ENCODE measurements around the gene RRAD.

DNA sequence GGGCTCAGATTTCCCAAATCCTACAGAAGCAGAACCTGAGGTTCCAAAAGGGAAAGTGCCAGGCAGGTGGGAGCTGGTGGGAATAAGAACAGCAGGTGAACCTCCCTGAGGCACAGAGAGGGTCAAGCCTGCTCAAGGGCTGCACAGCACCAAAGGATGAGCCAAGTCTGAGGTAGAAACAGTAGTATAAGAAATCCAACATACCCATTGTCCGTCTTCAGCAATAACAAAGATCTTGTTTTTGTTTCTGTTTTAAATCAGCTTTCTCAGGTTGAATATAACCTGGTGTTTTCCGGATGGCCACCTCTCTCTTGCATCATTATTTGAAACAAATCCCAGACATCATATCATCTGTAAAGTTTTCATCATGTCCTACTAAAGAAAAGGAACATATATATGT lies 25.1 kb upstream of the RRAD start:
- TF ChIP-seq POLR2A (IDR thresholded peaks at IDR 0.05; ENCODE audit: low read depth, low read length), result no peak
- TF ChIP-seq POLR2AphosphoS5 (IDR thresholded peaks at IDR 0.05; ENCODE audit: insufficient read depth, low read depth, low read length), result no peak
- TF ChIP-seq, protein P1, sequence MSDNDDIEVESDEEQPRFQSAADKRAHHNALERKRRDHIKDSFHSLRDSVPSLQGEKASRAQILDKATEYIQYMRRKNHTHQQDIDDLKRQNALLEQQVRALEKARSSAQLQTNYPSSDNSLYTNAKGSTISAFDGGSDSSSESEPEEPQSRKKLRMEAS (IDR thresholded peaks at IDR 0.05; ENCODE audit: insufficient read depth, insufficient read length), result no peak
- TF ChIP-seq, protein P2, sequence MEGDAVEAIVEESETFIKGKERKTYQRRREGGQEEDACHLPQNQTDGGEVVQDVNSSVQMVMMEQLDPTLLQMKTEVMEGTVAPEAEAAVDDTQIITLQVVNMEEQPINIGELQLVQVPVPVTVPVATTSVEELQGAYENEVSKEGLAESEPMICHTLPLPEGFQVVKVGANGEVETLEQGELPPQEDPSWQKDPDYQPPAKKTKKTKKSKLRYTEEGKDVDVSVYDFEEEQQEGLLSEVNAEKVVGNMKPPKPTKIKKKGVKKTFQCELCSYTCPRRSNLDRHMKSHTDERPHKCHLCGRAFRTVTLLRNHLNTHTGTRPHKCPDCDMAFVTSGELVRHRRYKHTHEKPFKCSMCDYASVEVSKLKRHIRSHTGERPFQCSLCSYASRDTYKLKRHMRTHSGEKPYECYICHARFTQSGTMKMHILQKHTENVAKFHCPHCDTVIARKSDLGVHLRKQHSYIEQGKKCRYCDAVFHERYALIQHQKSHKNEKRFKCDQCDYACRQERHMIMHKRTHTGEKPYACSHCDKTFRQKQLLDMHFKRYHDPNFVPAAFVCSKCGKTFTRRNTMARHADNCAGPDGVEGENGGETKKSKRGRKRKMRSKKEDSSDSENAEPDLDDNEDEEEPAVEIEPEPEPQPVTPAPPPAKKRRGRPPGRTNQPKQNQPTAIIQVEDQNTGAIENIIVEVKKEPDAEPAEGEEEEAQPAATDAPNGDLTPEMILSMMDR (IDR thresholded peaks at IDR 0.05; ENCODE audit: extremely low read depth in 1 of 2, insufficient read depth in 1 of 2, low read depth in 1 of 2, low read length in 2 of 2), result no peak
